WTC11 (cell line): Measurements from ENCODE around the gene KPNB1. TPM values are rescaled to one million over a fixed set of nuclear protein-coding genes. Genes with fewer than 3 reads are reported as not detected.

ENCODE experiments used
- ATAC-seq: fragments of 200-7000 bp; cut with Tn5 transposase; 2 replicates; pipeline ENCODE4 v1.10.0; 2021; ENCODE audit warnings: mild to moderate bottlenecking, moderate library complexity
- CTCF ChIA-PET: fragments of 300-600 bp; sonication (Branson Sonifier 250); formaldehyde crosslinking; loops from one replicate; lab custom pipeline; 2021; ENCODE audit warnings: antibody characterized with exemption; lab: Charles Lee
- POLR2A ChIA-PET: fragments of 350-600 bp; sonication (Branson Sonifier 250); formaldehyde crosslinking; loops from one replicate; lab custom pipeline; 2021; ENCODE audit warnings: antibody characterized with exemption; lab: Charles Lee
- DNase-seq: peaks from one replicate; pipeline ENCODE4 v3.0.0; 2021; ENCODE audit warnings: low spot score
- H3K27ac Mint-ChIP-seq: 2 replicates; pipeline ENCODE4 v1.8.0; 2021; ENCODE audit warnings: mixed read lengths
- H3K27me3 Mint-ChIP-seq: 2 replicates; pipeline ENCODE4 v1.8.0; 2021; ENCODE audit warnings: low read depth, mild to moderate bottlenecking, moderate library complexity, mixed read lengths
- H3K36me3 Mint-ChIP-seq: 2 replicates; pipeline ENCODE4 v1.8.0; 2021; ENCODE audit warnings: mixed read lengths
- H3K4me1 Mint-ChIP-seq: 2 replicates; pipeline ENCODE4 v1.8.0; 2022; ENCODE audit warnings: mixed read lengths
- H3K4me3 Mint-ChIP-seq: 2 replicates; pipeline ENCODE4 v1.8.0; 2021; ENCODE audit warnings: mild to moderate bottlenecking, moderate library complexity, mixed read lengths
- H3K9me3 Mint-ChIP-seq: 2 replicates; pipeline ENCODE4 v1.8.0; 2021; ENCODE audit warnings: mixed read lengths
- CBFB ChIP-seq: sonication (generic); formaldehyde crosslinking; IDR thresholded peaks from 2 replicates; pipeline ENCODE4 v1.8.1; 2022; ENCODE audit warnings: mild to moderate bottlenecking, low read depth, missing genetic modification reagents
- E2F1 ChIP-seq: sonication (generic); formaldehyde crosslinking; IDR thresholded peaks from 2 replicates; pipeline ENCODE4 v1.8.0; 2022; ENCODE audit warnings: mild to moderate bottlenecking, missing genetic modification reagents
- FOXP1 ChIP-seq: sonication (generic); formaldehyde crosslinking; IDR thresholded peaks from 2 replicates; pipeline ENCODE4 v1.8.0; 2022; ENCODE audit warnings: missing genetic modification reagents, mild to moderate bottlenecking, moderate library complexity, borderline replicate concordance
- GABPB1 ChIP-seq: sonication (generic); formaldehyde crosslinking; IDR thresholded peaks from 2 replicates; pipeline ENCODE4 v1.8.1; 2023; ENCODE audit warnings: mild to moderate bottlenecking, missing genetic modification reagents
- GRHL2 ChIP-seq: fragments of 250-450 bp; sonication (Bioruptor Pico); IDR thresholded peaks from 2 replicates; pipeline ENCODE4 v1.8.0; 2022; ENCODE audit warnings: mild to moderate bottlenecking, moderate library complexity; ENCODE audit not compliant: insufficient replicate concordance, severe bottlenecking
- IRF2 ChIP-seq: sonication (generic); formaldehyde crosslinking; IDR thresholded peaks from 2 replicates; pipeline ENCODE4 v1.8.0; 2022; ENCODE audit warnings: low read depth, missing genetic modification reagents, borderline replicate concordance
- MYBL2 ChIP-seq: sonication (generic); formaldehyde crosslinking; IDR thresholded peaks from 2 replicates; pipeline ENCODE4 v1.8.1; 2023; ENCODE audit warnings: mild to moderate bottlenecking, moderate library complexity, missing genetic modification reagents
- NFE2L1 ChIP-seq: sonication (generic); formaldehyde crosslinking; IDR thresholded peaks from 2 replicates; pipeline ENCODE4 v1.8.1; 2023; ENCODE audit warnings: missing genetic modification reagents
- NR1H2 ChIP-seq: sonication (generic); formaldehyde crosslinking; IDR thresholded peaks from 2 replicates; pipeline ENCODE4 v1.9.0; 2021; ENCODE audit warnings: mild to moderate bottlenecking, moderate library complexity, missing genetic modification reagents
- NR3C1 ChIP-seq: sonication (generic); formaldehyde crosslinking; conservative IDR thresholded peaks from 2 replicates; pipeline ENCODE4 v1.8.1; 2023; ENCODE audit warnings: low read depth, mild to moderate bottlenecking, missing genetic modification reagents
- OVOL2 ChIP-seq: fragments of 250-450 bp; sonication (Bioruptor Pico); IDR thresholded peaks from 2 replicates; pipeline ENCODE4 v1.9.0; 2021; ENCODE audit warnings: mild to moderate bottlenecking, borderline replicate concordance
- SP1 ChIP-seq: sonication (generic); formaldehyde crosslinking; conservative IDR thresholded peaks from 2 replicates; pipeline ENCODE4 v1.8.1; 2022; ENCODE audit warnings: missing genetic modification reagents
- TEAD4 ChIP-seq: sonication (generic); formaldehyde crosslinking; IDR thresholded peaks from 2 replicates; pipeline ENCODE4 v1.8.0; 2022; ENCODE audit warnings: mild to moderate bottlenecking, missing genetic modification reagents
- ZNF138 ChIP-seq: sonication (generic); formaldehyde crosslinking; conservative IDR thresholded peaks from 2 replicates; pipeline ENCODE4 v1.8.1; 2022; ENCODE audit warnings: mild to moderate bottlenecking, moderate library complexity, missing genetic modification reagents
- ZNF396 ChIP-seq: fragments of 250-450 bp; sonication (Bioruptor Pico); IDR thresholded peaks from 2 replicates; pipeline ENCODE4 v1.8.0; 2021; ENCODE audit warnings: mild to moderate bottlenecking, moderate library complexity, borderline replicate concordance
- ZNF423 ChIP-seq: fragments of 250-450 bp; sonication (Bioruptor Pico); IDR thresholded peaks from 2 replicates; pipeline ENCODE4 v2.1.2; 2022; ENCODE audit warnings: mild to moderate bottlenecking, moderate library complexity
- ZSCAN18 ChIP-seq: fragments of 250-450 bp; sonication (Bioruptor Pico); IDR thresholded peaks from 2 replicates; pipeline ENCODE4 v2.1.2; 2022; ENCODE audit warnings: mild to moderate bottlenecking, moderate library complexity
- total RNA-seq: library from RNA; stranded (reverse); gene quantifications from 3 replicates; pipeline ENCODE4 v1.2.3, GENCODE V29; 2021
- TF ChIP-seq, protein P1 (sequence below): sonication (generic); formaldehyde crosslinking; IDR thresholded peaks from 2 replicates; pipeline ENCODE4 v1.8.1; 2022; ENCODE audit warnings: low read depth, missing genetic modification reagents, borderline replicate concordance
- TF ChIP-seq, protein P2 (sequence below): sonication (generic); formaldehyde crosslinking; IDR thresholded peaks from 2 replicates; pipeline ENCODE4 v1.8.0; 2022; ENCODE audit warnings: mild to moderate bottlenecking, missing genetic modification reagents
- TF ChIP-seq, protein P3 (sequence below): sonication (generic); formaldehyde crosslinking; IDR thresholded peaks from 2 replicates; pipeline ENCODE4 v1.8.1; 2022; ENCODE audit warnings: missing genetic modification reagents, borderline replicate concordance
- TF ChIP-seq, protein P4 (sequence below): sonication (generic); formaldehyde crosslinking; IDR thresholded peaks from 2 replicates; pipeline ENCODE4 v1.8.1; 2023; ENCODE audit warnings: mild to moderate bottlenecking, missing genetic modification reagents
- TF ChIP-seq, protein P5 (sequence below): fragments of 250-450 bp; sonication (Bioruptor Pico); IDR thresholded peaks from 2 replicates; pipeline ENCODE4 v1.8.0; 2021; ENCODE audit warnings: mild to moderate bottlenecking

Gene KPNB1
- total RNA-seq, 1 experiment from 2014 or later: 506 TPM

- no peak for DNase-seq
- Mint-ChIP-seq H3K27ac (no peak overlapping the region), H3K27me3 (peaks cover 14% of the 10 kb centered on the region), H3K4me1 (peaks cover 11% of the 10 kb centered on the region), H3K36me3 (no peaks in the 10 kb centered on the region), H3K4me3 (no peak overlapping the region), H3K9me3 (no peaks in the 10 kb centered on the region)
- POLR2A ChIA-PET: no interaction called here
- CTCF ChIA-PET: no interaction called here
- no peak for TF ChIP-seq ZNF396 (CRISPR knock-in tag)
- TF ChIP-seq GABPB1 (CRISPR knock-in tag): no peak
- TF ChIP-seq ZNF423 (CRISPR knock-in tag): no peak
- TF ChIP-seq, protein P1, sequence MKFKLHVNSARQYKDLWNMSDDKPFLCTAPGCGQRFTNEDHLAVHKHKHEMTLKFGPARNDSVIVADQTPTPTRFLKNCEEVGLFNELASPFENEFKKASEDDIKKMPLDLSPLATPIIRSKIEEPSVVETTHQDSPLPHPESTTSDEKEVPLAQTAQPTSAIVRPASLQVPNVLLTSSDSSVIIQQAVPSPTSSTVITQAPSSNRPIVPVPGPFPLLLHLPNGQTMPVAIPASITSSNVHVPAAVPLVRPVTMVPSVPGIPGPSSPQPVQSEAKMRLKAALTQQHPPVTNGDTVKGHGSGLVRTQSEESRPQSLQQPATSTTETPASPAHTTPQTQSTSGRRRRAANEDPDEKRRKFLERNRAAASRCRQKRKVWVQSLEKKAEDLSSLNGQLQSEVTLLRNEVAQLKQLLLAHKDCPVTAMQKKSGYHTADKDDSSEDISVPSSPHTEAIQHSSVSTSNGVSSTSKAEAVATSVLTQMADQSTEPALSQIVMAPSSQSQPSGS (CRISPR knock-in tag): no peak
- no peak for TF ChIP-seq CBFB (CRISPR knock-in tag)
- TF ChIP-seq, protein P2, sequence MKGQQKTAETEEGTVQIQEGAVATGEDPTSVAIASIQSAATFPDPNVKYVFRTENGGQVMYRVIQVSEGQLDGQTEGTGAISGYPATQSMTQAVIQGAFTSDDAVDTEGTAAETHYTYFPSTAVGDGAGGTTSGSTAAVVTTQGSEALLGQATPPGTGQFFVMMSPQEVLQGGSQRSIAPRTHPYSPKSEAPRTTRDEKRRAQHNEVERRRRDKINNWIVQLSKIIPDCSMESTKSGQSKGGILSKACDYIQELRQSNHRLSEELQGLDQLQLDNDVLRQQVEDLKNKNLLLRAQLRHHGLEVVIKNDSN (CRISPR knock-in tag): no peak
- no peak for TF ChIP-seq MYBL2
- TF ChIP-seq NFE2L1 (CRISPR knock-in tag): no peak
- TF ChIP-seq, protein P3, sequence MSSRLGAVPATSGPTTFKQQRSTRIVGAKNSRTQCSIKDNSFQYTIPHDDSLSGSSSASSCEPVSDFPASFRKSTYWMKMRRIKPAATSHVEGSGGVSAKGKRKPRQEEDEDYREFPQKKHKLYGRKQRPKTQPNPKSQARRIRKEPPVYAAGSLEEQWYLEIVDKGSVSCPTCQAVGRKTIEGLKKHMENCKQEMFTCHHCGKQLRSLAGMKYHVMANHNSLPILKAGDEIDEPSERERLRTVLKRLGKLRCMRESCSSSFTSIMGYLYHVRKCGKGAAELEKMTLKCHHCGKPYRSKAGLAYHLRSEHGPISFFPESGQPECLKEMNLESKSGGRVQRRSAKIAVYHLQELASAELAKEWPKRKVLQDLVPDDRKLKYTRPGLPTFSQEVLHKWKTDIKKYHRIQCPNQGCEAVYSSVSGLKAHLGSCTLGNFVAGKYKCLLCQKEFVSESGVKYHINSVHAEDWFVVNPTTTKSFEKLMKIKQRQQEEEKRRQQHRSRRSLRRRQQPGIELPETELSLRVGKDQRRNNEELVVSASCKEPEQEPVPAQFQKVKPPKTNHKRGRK (CRISPR knock-in tag): no peak
- TF ChIP-seq TEAD4: no peak
- TF ChIP-seq E2F1 (CRISPR knock-in tag): no peak
- TF ChIP-seq ZNF138 (CRISPR knock-in tag): no peak
- no peak for ATAC-seq
These were observed 53.5 kb downstream of the KPNB1 start for GRCh38 chr17:47703191-47703591.

DNA sequence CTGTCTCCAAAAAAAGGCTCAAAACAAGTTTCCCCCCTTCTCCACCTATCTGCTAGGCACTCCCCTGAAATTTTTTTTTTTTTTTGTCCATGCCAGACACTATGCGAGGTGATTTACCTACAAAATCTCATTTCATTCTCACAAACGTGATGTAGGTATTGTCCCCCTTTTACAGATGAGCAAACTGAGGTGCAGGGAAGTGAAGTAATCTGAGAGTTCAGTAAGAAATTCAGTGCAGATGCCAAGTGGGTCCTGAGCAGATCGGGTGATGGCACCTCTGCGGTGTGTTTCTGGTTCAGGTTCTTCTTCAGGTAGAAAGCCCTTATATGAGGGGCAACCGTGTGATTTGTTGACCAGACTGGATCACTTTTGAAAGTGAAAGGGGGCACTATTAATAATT, 54.0 kb downstream of the KPNB1 start:
- no peaks in the 10 kb centered on the region for H3K9me3 Mint-ChIP-seq
- H3K4me3 Mint-ChIP-seq: no peak overlapping the region
- no peak overlapping the region for H3K27ac Mint-ChIP-seq
- peaks cover 11% of the 10 kb centered on the region for H3K4me1 Mint-ChIP-seq
- CTCF ChIA-PET: interaction anchor here (1.4 kb wide), 1 partner anchor 15 kb away, joined by 5 read pairs; no protein-coding TSS in a partner anchor
- POLR2A ChIA-PET: no interaction called here
- TF ChIP-seq FOXP1 (CRISPR knock-in tag) (no peak), TEAD4 (no peak), OVOL2 (no peak), IRF2 (no peak), NR3C1 (CRISPR knock-in tag) (no peak), NR1H2 (CRISPR knock-in tag) (no peak), ZSCAN18 (CRISPR knock-in tag) (no peak), SP1 (no peak), GRHL2 (CRISPR knock-in tag) (no peak)
- TF ChIP-seq, protein P4, sequence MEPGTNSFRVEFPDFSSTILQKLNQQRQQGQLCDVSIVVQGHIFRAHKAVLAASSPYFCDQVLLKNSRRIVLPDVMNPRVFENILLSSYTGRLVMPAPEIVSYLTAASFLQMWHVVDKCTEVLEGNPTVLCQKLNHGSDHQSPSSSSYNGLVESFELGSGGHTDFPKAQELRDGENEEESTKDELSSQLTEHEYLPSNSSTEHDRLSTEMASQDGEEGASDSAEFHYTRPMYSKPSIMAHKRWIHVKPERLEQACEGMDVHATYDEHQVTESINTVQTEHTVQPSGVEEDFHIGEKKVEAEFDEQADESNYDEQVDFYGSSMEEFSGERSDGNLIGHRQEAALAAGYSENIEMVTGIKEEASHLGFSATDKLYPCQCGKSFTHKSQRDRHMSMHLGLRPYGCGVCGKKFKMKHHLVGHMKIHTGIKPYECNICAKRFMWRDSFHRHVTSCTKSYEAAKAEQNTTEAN: no peak
- TF ChIP-seq, protein P5, sequence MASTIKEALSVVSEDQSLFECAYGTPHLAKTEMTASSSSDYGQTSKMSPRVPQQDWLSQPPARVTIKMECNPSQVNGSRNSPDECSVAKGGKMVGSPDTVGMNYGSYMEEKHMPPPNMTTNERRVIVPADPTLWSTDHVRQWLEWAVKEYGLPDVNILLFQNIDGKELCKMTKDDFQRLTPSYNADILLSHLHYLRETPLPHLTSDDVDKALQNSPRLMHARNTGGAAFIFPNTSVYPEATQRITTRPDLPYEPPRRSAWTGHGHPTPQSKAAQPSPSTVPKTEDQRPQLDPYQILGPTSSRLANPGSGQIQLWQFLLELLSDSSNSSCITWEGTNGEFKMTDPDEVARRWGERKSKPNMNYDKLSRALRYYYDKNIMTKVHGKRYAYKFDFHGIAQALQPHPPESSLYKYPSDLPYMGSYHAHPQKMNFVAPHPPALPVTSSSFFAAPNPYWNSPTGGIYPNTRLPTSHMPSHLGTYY (CRISPR knock-in tag): no peak
- DNase-seq (no peak), ATAC-seq (no peak)
- peaks cover 15% of the 10 kb centered on the region for H3K27me3 Mint-ChIP-seq
- no peaks in the 10 kb centered on the region for H3K36me3 Mint-ChIP-seq
